Mammary epithelial cell (primary cell): ENCODE measurements around the gene CDC27.

Experiments
- EZH2 ChIP-seq: IDR thresholded peaks from 2 replicates; pipeline ENCODE4 v1.6.1; 2012; ENCODE audit warnings: low read length, inconsistent platforms, borderline replicate concordance
- TF ChIP-seq, protein P1 (sequence below), 2 donors: IDR thresholded peaks in 1 of 2; conservative IDR thresholded peaks in 1 of 2; 2 replicates each; pipeline ENCODE4 v1.5.1; 2011 to 2012; ENCODE audit warnings: inconsistent platforms in 2 of 2, low read length in 2 of 2, mild to moderate bottlenecking in 2 of 2, control low read depth in 1 of 2, low read depth in 1 of 2; ENCODE audit not compliant: insufficient read depth in 1 of 2; ENCODE audit errors: extremely low read depth in 1 of 2

DNA sequence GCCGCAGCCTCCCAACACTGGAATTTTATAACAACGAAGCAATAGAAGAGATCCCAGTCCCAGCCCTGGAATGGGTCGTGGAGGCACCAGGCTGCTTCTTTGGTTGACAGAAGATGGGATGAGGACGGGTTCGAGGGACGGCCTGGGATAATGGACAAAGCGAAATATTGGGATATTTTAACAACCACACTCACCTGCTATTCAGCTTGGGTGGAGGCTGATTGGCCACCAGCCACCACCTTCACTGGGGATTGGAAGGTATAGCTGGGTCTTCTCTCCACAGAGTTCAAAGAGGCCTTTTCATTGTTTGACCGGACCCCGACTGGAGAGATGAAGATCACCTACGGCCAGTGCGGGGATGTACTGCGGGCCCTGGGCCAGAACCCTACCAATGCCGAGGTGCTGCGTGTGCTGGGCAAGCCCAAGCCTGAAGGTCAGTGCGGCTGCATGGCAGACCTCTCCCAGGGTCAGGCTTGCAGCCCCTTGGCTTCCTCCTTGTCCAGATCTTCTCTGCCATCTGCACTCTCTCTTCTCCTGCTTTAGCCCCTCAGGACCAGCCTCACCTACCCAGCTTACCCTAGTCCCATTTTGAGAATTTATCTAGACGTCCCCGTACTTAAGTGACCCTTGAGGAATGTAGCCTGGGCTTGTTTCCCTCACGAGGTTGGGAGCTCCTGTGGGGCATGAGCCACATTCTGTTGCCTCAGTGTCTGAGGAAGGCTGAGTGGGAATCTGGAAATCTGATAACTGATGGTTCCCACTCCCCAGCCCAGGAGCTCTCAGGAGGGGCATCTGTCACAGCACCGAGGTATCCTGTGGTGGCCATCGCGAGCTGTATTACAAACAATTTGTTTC is 30.8 kb upstream of the CDC27 start:
- TF ChIP-seq, protein P1, sequence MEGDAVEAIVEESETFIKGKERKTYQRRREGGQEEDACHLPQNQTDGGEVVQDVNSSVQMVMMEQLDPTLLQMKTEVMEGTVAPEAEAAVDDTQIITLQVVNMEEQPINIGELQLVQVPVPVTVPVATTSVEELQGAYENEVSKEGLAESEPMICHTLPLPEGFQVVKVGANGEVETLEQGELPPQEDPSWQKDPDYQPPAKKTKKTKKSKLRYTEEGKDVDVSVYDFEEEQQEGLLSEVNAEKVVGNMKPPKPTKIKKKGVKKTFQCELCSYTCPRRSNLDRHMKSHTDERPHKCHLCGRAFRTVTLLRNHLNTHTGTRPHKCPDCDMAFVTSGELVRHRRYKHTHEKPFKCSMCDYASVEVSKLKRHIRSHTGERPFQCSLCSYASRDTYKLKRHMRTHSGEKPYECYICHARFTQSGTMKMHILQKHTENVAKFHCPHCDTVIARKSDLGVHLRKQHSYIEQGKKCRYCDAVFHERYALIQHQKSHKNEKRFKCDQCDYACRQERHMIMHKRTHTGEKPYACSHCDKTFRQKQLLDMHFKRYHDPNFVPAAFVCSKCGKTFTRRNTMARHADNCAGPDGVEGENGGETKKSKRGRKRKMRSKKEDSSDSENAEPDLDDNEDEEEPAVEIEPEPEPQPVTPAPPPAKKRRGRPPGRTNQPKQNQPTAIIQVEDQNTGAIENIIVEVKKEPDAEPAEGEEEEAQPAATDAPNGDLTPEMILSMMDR (conservative IDR thresholded peaks at IDR 0.05 in 1 of 2, IDR thresholded peaks at IDR 0.05 in 1 of 2; ENCODE audit: extremely low read depth in 1 of 2, insufficient read depth in 1 of 2, low read depth in 1 of 2, low read length in 2 of 2), result no peak
- TF ChIP-seq EZH2, result no peak
